Measurements from ENCODE around the gene LARGE2. TPM values are rescaled to one million over a fixed set of nuclear protein-coding genes. Genes with fewer than 3 reads are reported as not detected.

LARGE2 gene
- total RNA-seq, 4 donors from 2014 or later, result 0.55 to 1.3 (median 0.60) TPM; not detected in 1

DNA sequence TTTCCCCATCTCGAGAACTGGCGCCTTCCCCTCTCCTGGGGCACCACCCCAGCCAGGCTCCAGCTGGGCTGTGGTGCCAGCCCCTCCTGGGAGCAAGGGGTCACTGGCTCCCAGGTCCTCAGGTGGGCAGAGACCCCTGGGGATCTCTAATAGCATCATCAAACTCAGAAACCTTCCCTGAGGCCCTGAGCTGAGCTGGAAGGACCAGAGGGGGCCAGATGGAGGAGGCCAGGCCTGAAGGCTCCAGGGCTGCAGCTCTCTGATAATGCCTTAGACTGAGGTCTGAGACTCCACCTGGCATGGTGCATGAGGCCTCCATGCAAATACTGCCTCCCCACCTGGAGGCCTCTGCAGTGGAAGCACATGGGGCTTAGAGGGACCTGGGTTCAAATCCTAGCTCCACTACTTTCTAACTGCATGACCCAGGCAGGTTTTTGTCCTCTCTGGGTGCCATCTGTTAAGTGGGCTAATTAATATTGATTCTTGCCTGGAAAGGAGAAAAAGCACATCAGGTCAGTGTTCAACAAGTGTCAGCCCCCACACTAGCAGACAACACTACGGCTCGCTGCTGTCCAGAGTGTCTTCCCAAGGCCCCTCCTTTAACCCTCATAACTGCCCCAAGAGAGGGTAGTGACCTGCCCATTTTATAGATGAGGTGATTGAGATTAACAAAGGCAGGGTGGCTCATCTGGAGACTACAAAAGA lies 35.5 kb upstream of the LARGE2 start:
- no peaks in the 10 kb centered on the region for H3K27me3 ChIP-seq
- H3K36me3 ChIP-seq, result no peaks in the 10 kb centered on the region
- H3K4me1 ChIP-seq, result peaks cover 0 to 11% (median 5%) of the 10 kb centered on the region in 4 donors
- 96% methylated on average over 4 of the region's 4 CpGs; no CpG with 5 or more reads in 1 of the 2 donors for WGBS, 2 donors (ENCODE audit: low coverage in 1 of 2)
- TF ChIP-seq POLR2A (IDR thresholded peaks at IDR 0.05), result no peak
- no peak for TF ChIP-seq POLR2AphosphoS5 (IDR thresholded peaks at IDR 0.05)
- no peak for TF ChIP-seq EP300 (IDR thresholded peaks at IDR 0.05; ENCODE audit: low read depth)
- TF ChIP-seq, protein P1, sequence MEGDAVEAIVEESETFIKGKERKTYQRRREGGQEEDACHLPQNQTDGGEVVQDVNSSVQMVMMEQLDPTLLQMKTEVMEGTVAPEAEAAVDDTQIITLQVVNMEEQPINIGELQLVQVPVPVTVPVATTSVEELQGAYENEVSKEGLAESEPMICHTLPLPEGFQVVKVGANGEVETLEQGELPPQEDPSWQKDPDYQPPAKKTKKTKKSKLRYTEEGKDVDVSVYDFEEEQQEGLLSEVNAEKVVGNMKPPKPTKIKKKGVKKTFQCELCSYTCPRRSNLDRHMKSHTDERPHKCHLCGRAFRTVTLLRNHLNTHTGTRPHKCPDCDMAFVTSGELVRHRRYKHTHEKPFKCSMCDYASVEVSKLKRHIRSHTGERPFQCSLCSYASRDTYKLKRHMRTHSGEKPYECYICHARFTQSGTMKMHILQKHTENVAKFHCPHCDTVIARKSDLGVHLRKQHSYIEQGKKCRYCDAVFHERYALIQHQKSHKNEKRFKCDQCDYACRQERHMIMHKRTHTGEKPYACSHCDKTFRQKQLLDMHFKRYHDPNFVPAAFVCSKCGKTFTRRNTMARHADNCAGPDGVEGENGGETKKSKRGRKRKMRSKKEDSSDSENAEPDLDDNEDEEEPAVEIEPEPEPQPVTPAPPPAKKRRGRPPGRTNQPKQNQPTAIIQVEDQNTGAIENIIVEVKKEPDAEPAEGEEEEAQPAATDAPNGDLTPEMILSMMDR (IDR thresholded peaks at IDR 0.05), result no peak
- H3K4me3 ChIP-seq, result no peak overlapping the region
- no peak overlapping the region for H3K27ac ChIP-seq
- intact Hi-C loops (cut with DNase I; ENCODE audit: low total_unique reads), result no loop called here
- in situ Hi-C loops (cut with MboI; ENCODE audit: low pct_ligation_motif_present in 1 of 4, low pct_unique_long_range_greater_than_20kb in 1 of 4, low sequenced_read_pairs in 3 of 4), result no loop called here
- no peaks in the 10 kb centered on the region for H3K9me3 ChIP-seq
- no peak for DNase-seq

DNA sequence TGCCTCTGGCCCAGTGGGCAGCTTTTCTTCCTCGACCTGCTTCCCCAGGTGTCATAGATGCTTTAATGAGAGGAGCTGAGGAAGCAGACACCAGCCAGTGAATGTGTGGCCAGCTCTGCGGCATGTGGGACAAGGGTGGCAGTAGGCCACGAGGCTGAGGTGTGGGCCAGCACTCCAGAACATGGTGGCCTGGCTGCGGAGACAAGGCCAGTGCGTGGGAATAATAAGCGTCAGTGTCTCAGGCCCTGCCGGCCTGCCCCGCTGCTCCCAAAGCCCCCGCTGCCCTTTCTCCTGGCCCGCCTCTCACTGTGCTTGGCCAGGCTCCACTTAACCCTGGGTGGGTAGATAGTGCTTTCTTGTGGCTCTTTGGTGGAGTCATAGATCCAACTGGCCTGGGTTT lies 34.9 kb upstream of the LARGE2 start:
- no peak for DNase-seq
- no peak overlapping the region for H3K4me3 ChIP-seq
- intact Hi-C loops (cut with DNase I; ENCODE audit: low total_unique reads) (no loop called here), in situ Hi-C loops (cut with MboI; ENCODE audit: low pct_ligation_motif_present in 1 of 4, low pct_unique_long_range_greater_than_20kb in 1 of 4, low sequenced_read_pairs in 3 of 4) (no loop called here)
- no peaks in the 10 kb centered on the region for H3K36me3 ChIP-seq
- 93% methylated on average over 10 of the region's 10 CpGs; no CpG with 5 or more reads in 1 of the 2 donors for WGBS, 2 donors (ENCODE audit: low coverage in 1 of 2)
- H3K27ac ChIP-seq, result no peak overlapping the region
- H3K27me3 ChIP-seq, result no peaks in the 10 kb centered on the region
- H3K4me1 ChIP-seq, result peaks cover 0 to 11% (median 5%) of the 10 kb centered on the region in 4 donors
- TF ChIP-seq EP300 (IDR thresholded peaks at IDR 0.05; ENCODE audit: low read depth) (no peak), POLR2A (IDR thresholded peaks at IDR 0.05) (no peak), POLR2AphosphoS5 (IDR thresholded peaks at IDR 0.05) (no peak)
- TF ChIP-seq, protein P1 (IDR thresholded peaks at IDR 0.05), result no peak
- H3K9me3 ChIP-seq, result no peaks in the 10 kb centered on the region

DNA sequence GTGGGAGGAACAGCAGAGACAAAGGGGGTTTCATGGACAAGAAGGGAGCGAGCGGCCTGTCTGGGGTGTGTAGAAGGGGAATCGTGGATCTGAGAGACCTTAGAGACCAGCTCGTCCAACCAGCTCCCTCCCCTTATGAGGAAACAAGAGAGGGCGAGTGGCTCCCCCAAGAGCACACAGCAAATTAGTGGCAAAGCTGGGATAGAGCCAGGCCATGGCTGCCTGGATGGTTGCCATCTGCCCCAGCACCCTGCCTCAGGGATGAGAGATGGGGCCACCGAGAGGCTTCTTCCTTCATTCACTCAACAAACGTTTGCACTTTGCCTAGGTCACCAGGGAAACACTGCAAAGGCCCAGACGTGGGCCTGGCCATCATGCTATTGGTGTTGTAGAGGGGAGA lies 32.9 kb upstream of the LARGE2 start:
- intact Hi-C loops (cut with DNase I; ENCODE audit: low total_unique reads) (no loop called here), in situ Hi-C loops (cut with MboI; ENCODE audit: low pct_ligation_motif_present in 1 of 4, low pct_unique_long_range_greater_than_20kb in 1 of 4, low sequenced_read_pairs in 3 of 4) (no loop called here)
- DNase-seq, result no peak
- Histone ChIP-seq H3K36me3 (no peaks in the 10 kb centered on the region), H3K27ac (no peak overlapping the region), H3K4me1 (peaks cover 0 to 11% (median 5%) of the 10 kb centered on the region in 4 donors), H3K27me3 (no peaks in the 10 kb centered on the region), H3K4me3 (no peak overlapping the region), H3K9me3 (no peaks in the 10 kb centered on the region)
- TF ChIP-seq POLR2A (IDR thresholded peaks at IDR 0.05), result no peak
- no peak for TF ChIP-seq POLR2AphosphoS5 (IDR thresholded peaks at IDR 0.05)
- TF ChIP-seq, protein P1 (IDR thresholded peaks at IDR 0.05), result no peak
- TF ChIP-seq EP300 (IDR thresholded peaks at IDR 0.05; ENCODE audit: low read depth), result no peak
- WGBS, 2 donors (ENCODE audit: low coverage in 1 of 2), result 85 to 90% methylated on average over 5 to 8 of the region's 8 CpGs

DNA sequence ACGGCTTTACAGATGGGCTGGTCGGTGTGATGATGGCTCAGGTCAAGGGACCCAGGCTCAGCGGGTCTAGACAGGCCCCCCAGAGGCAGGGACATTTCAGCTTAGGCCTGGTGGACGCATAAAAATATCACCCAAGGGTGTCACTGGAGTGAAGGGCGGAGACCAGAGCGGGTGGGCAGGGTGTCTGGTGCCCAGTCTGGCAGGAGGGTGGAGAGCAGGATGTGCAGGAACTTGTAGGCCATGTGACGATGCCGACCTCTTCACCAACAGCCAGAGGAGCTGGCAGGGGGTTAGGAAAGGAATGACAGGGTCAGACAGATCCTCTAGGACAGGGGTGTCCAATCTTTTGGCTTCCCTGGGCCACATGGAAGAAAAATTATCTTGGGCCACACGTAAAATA lies 32.5 kb upstream of the LARGE2 start:
- Histone ChIP-seq H3K4me1 (peaks cover 0 to 10% (median 5%) of the 10 kb centered on the region in 4 donors), H3K36me3 (no peaks in the 10 kb centered on the region), H3K27me3 (no peaks in the 10 kb centered on the region), H3K27ac (no peak overlapping the region), H3K4me3 (no peak overlapping the region), H3K9me3 (no peaks in the 10 kb centered on the region)
- no peak for TF ChIP-seq POLR2AphosphoS5 (IDR thresholded peaks at IDR 0.05)
- TF ChIP-seq, protein P1 (IDR thresholded peaks at IDR 0.05), result no peak
- no peak for TF ChIP-seq POLR2A (IDR thresholded peaks at IDR 0.05)
- TF ChIP-seq EP300 (IDR thresholded peaks at IDR 0.05; ENCODE audit: low read depth), result no peak
- in situ Hi-C loops (cut with MboI; ENCODE audit: low pct_ligation_motif_present in 1 of 4, low pct_unique_long_range_greater_than_20kb in 1 of 4, low sequenced_read_pairs in 3 of 4), result no loop called here
- intact Hi-C loops (cut with DNase I; ENCODE audit: low total_unique reads), result no loop called here
- 72 to 90% methylated on average over 3 to 9 of the region's 9 CpGs for WGBS, 2 donors (ENCODE audit: low coverage in 1 of 2)
- no peak for DNase-seq

Measured in transverse colon (tissue), 4 donors.